ENCODE measurements around the gene SAMD13. TPM values are rescaled to one million over a fixed set of nuclear protein-coding genes. Genes with fewer than 3 reads are reported as not detected.

Gene SAMD13
- total and polyA plus RNA-seq, 4 donors: 0.17 to 0.61 (median 0.17) TPM; not detected in 1

- H3K36me3 ChIP-seq (ENCODE audit: control insufficient read depth in 4 of 4, insufficient read depth in 3 of 4, low read depth in 1 of 4, low read length in 3 of 4): no peaks in the 10 kb centered on the region
- WGBS: 98% methylated on average over 2 of the region's 2 CpGs
- no peaks in the 10 kb centered on the region for H3K27me3 ChIP-seq (ENCODE audit: control insufficient read depth in 4 of 4, insufficient read depth in 4 of 4, low read length in 3 of 4)
- TF ChIP-seq NR2F2 (IDR thresholded peaks at IDR 0.05) (no peak), GABPA (IDR thresholded peaks at IDR 0.05 in 1 of 2, conservative IDR thresholded peaks at IDR 0.05 in 1 of 2) (no peak), RAD21 (IDR thresholded peaks at IDR 0.05) (no peak), ZBTB33 (IDR thresholded peaks at IDR 0.05) (no peak), HNF4A (conservative IDR thresholded peaks at IDR 0.05) (no peak), EGR1 (IDR thresholded peaks at IDR 0.05; ENCODE audit: low read depth in 2 of 2) (no peak), JUND (IDR thresholded peaks at IDR 0.05) (no peak), HNF4G (IDR thresholded peaks at IDR 0.05) (no peak), ATF3 (IDR thresholded peaks at IDR 0.05) (no peak)
- TF ChIP-seq, protein P1, sequence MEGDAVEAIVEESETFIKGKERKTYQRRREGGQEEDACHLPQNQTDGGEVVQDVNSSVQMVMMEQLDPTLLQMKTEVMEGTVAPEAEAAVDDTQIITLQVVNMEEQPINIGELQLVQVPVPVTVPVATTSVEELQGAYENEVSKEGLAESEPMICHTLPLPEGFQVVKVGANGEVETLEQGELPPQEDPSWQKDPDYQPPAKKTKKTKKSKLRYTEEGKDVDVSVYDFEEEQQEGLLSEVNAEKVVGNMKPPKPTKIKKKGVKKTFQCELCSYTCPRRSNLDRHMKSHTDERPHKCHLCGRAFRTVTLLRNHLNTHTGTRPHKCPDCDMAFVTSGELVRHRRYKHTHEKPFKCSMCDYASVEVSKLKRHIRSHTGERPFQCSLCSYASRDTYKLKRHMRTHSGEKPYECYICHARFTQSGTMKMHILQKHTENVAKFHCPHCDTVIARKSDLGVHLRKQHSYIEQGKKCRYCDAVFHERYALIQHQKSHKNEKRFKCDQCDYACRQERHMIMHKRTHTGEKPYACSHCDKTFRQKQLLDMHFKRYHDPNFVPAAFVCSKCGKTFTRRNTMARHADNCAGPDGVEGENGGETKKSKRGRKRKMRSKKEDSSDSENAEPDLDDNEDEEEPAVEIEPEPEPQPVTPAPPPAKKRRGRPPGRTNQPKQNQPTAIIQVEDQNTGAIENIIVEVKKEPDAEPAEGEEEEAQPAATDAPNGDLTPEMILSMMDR (IDR thresholded peaks at IDR 0.05; ENCODE audit: low read depth, low read length, missing input control): no peak
- TF ChIP-seq, protein P2, sequence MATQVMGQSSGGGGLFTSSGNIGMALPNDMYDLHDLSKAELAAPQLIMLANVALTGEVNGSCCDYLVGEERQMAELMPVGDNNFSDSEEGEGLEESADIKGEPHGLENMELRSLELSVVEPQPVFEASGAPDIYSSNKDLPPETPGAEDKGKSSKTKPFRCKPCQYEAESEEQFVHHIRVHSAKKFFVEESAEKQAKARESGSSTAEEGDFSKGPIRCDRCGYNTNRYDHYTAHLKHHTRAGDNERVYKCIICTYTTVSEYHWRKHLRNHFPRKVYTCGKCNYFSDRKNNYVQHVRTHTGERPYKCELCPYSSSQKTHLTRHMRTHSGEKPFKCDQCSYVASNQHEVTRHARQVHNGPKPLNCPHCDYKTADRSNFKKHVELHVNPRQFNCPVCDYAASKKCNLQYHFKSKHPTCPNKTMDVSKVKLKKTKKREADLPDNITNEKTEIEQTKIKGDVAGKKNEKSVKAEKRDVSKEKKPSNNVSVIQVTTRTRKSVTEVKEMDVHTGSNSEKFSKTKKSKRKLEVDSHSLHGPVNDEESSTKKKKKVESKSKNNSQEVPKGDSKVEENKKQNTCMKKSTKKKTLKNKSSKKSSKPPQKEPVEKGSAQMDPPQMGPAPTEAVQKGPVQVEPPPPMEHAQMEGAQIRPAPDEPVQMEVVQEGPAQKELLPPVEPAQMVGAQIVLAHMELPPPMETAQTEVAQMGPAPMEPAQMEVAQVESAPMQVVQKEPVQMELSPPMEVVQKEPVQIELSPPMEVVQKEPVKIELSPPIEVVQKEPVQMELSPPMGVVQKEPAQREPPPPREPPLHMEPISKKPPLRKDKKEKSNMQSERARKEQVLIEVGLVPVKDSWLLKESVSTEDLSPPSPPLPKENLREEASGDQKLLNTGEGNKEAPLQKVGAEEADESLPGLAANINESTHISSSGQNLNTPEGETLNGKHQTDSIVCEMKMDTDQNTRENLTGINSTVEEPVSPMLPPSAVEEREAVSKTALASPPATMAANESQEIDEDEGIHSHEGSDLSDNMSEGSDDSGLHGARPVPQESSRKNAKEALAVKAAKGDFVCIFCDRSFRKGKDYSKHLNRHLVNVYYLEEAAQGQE (IDR thresholded peaks at IDR 0.05): no peak
- TF ChIP-seq, protein P3, sequence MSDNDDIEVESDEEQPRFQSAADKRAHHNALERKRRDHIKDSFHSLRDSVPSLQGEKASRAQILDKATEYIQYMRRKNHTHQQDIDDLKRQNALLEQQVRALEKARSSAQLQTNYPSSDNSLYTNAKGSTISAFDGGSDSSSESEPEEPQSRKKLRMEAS (IDR thresholded peaks at IDR 0.05): no peak
- peaks cover 0 to 5% (median 0%) of the 10 kb centered on the region in 4 donors for H3K4me1 ChIP-seq (ENCODE audit: control insufficient read depth in 4 of 4, insufficient read depth in 4 of 4, low read length in 3 of 4)
- no peaks in the 10 kb centered on the region for H3K9me3 ChIP-seq (ENCODE audit: control insufficient read depth in 4 of 4, low read length in 3 of 4)
- no peak for DNase-seq (ENCODE audit: low spot score)
- H3K9ac ChIP-seq (ENCODE audit: low read depth in 1 of 2, low read length in 2 of 2): no peak overlapping the region
- H3K4me3 ChIP-seq (ENCODE audit: low read depth in 1 of 3, low read length in 3 of 3): no peak overlapping the region
- no peak overlapping the region for H3K27ac ChIP-seq (ENCODE audit: low read depth in 1 of 2, low read length in 2 of 2)
These were observed 5.9 kb downstream of the SAMD13 start for GRCh38 chr1:84307398-84307797.

DNA sequence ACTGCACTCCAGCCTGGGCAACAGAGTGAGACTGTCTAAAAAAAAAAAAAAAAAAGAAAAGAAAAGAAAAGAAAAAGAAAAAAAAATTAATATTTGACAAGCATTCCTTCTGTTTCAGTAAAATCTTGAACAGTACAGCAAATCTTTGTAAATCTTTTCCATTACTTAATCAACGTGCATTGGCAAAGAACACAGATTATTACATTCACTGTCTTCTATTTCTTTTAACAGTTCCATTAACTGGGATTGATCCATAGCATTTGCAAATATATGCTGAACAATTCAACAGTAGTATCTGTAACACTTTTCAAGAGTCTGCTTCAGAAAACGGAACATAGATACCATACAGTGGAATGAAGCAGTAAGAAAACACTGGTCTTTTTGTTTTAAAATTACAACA is 9.8 kb downstream of the SAMD13 start:
- Histone ChIP-seq H3K9ac (ENCODE audit: low read depth in 1 of 2, low read length in 2 of 2) (no peak overlapping the region), H3K9me3 (ENCODE audit: control insufficient read depth in 4 of 4, low read length in 3 of 4) (no peaks in the 10 kb centered on the region), H3K4me3 (ENCODE audit: low read depth in 1 of 3, low read length in 3 of 3) (no peak overlapping the region), H3K27ac (ENCODE audit: low read depth in 1 of 2, low read length in 2 of 2) (no peak overlapping the region), H3K4me1 (ENCODE audit: control insufficient read depth in 4 of 4, insufficient read depth in 4 of 4, low read length in 3 of 4) (no peaks in the 10 kb centered on the region), H3K27me3 (ENCODE audit: control insufficient read depth in 4 of 4, insufficient read depth in 4 of 4, low read length in 3 of 4) (no peaks in the 10 kb centered on the region), H3K36me3 (ENCODE audit: control insufficient read depth in 4 of 4, insufficient read depth in 3 of 4, low read depth in 1 of 4, low read length in 3 of 4) (no peaks in the 10 kb centered on the region)
- no peak for DNase-seq (ENCODE audit: low spot score)
- TF ChIP-seq TAF1 (conservative IDR thresholded peaks at IDR 0.05) (no peak), JUND (IDR thresholded peaks at IDR 0.05) (no peak), GABPA (IDR thresholded peaks at IDR 0.05 in 1 of 2, conservative IDR thresholded peaks at IDR 0.05 in 1 of 2) (no peak), EGR1 (IDR thresholded peaks at IDR 0.05; ENCODE audit: low read depth in 2 of 2) (no peak), RXRA (IDR thresholded peaks at IDR 0.05) (no peak), YY1 (IDR thresholded peaks at IDR 0.05) (no peak), FOXA2 (IDR thresholded peaks at IDR 0.05) (no peak), ZBTB33 (IDR thresholded peaks at IDR 0.05) (no peak), HNF4A (conservative IDR thresholded peaks at IDR 0.05) (no peak)
- TF ChIP-seq, protein P2 (IDR thresholded peaks at IDR 0.05): no peak
- 88% methylated on average over 2 of the region's 2 CpGs for WGBS
